Colonic mucosa (tissue), 4 donors: ENCODE data around the gene TMEM42. TPM values are rescaled to one million over a fixed set of nuclear protein-coding genes. Genes with fewer than 3 reads are reported as not detected.
"Not testable (repeated sequence)": the region's sequence is repeated elsewhere in the genome, so short reads cannot be mapped to it uniquely, and the experiment has no call there.

Source experiments
- DNase-seq: peaks from one replicate; pipeline ENCODE4 v3.0.0-alpha.2; 2020
- H3K27ac ChIP-seq: fragments of 200-600 bp; one replicate; pipeline ENCODE4 v1.8.0; 2021
- H3K27me3 ChIP-seq: fragments of 200-600 bp; one replicate; pipeline ENCODE4 v1.8.0; 2021
- H3K36me3 ChIP-seq: fragments of 200-600 bp; one replicate; pipeline ENCODE4 v1.8.0; 2021
- H3K4me1 ChIP-seq: fragments of 200-600 bp; one replicate; pipeline ENCODE4 v1.8.0; 2021; ENCODE audit warnings: mild to moderate bottlenecking
- H3K4me3 ChIP-seq: fragments of 200-600 bp; one replicate; pipeline ENCODE4 v1.8.0; 2021
- H3K9ac ChIP-seq, 2 donors: one replicate each; pipeline ENCODE4 v1.7.0; 2013; ENCODE audit warnings: control low read depth in 2 of 2, low read depth in 2 of 2, low read length in 2 of 2
- H3K9me3 ChIP-seq: fragments of 200-600 bp; one replicate; pipeline ENCODE4 v1.8.0; 2021
- intact Hi-C: fragments of 100-400 bp; cut with DNase I; formaldehyde crosslinking; loops from one replicate; pipeline ENCODE4 v1.14.1; 2022
- total RNA-seq, 2 donors: library from RNA; stranded (reverse); fragmentation: NEBNext Ultra II Directional in 1 of 2; extraction: Animal tissue kit (Norgen Biotek cat#: 25700) in 1 of 2; gene quantifications; one replicate each; pipeline ENCODE4 v1.2.1, GENCODE V29; 2021
- TF ChIP-seq, protein P1 (sequence below): fragments of 200-600 bp; IDR thresholded peaks from one replicate; pipeline ENCODE4 v1.8.0; 2022; ENCODE audit warnings: antibody characterized with exemption, mild to moderate bottlenecking
- donor health status: healthy.
- donor health status: DM: no; HTN: no; CAD: no.
- donor health status: DM: no; HTN: no; CAD: no.

TMEM42 gene
- 1 to 10 TPM; 7.3 to 10.0 TPM for total RNA-seq

DNA sequence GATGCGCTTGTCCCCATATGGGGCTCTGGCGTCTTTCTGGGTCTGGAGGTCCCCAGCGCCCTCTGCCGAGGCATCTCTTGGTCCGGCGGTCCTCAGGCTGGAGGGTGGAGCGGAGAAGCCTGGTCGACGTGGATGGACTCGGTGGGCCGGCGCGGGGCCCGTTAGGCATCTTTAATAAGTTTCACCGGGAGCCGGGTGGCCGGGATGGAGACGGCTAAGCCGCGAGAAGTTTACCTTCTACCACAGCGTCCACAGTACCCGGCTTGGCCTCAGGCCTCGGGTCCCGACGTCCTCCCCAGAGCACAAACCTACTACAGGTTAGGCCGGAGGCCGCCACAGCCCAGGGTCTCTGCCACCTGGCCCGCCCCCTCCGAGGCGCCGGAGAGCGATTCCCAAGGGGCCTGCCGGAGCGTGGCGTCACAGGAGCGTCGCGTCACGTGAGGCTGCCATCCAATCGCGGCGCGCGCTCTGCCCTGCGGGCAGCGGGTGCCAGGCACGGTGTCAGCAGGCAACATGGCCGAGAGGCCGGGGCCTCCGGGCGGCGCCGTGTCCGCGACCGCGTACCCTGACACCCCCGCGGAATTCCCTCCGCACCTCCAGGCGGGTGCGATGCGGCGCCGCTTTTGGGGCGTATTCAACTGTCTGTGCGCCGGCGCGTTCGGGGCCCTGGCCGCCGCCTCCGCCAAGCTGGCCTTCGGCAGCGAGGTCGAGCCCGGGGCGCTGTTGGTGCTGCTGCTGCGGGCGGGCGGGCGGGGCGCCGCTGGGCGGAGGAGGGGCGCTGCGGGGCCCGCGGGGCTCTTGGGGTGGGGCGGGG is at the start of gene TMEM42:
TMEM42 (plus strand) TSS at position 501 of the 814 bp plus-strand sequence; CDS start at position 514, 13 bp downstream.
- peak within 1 kb of the TSS; percentile 76 to 90 for H3K9ac ChIP-seq
- DNase-seq, result peak; percentile 90
- no peaks in the 10 kb centered on the region for H3K4me1 ChIP-seq
- TF ChIP-seq, protein P1, sequence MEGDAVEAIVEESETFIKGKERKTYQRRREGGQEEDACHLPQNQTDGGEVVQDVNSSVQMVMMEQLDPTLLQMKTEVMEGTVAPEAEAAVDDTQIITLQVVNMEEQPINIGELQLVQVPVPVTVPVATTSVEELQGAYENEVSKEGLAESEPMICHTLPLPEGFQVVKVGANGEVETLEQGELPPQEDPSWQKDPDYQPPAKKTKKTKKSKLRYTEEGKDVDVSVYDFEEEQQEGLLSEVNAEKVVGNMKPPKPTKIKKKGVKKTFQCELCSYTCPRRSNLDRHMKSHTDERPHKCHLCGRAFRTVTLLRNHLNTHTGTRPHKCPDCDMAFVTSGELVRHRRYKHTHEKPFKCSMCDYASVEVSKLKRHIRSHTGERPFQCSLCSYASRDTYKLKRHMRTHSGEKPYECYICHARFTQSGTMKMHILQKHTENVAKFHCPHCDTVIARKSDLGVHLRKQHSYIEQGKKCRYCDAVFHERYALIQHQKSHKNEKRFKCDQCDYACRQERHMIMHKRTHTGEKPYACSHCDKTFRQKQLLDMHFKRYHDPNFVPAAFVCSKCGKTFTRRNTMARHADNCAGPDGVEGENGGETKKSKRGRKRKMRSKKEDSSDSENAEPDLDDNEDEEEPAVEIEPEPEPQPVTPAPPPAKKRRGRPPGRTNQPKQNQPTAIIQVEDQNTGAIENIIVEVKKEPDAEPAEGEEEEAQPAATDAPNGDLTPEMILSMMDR, result no peak
- H3K9me3 ChIP-seq, result no peaks in the 10 kb centered on the region
- H3K4me3 ChIP-seq, result peak within 1 kb of the TSS; percentile 60
- intact Hi-C loops, result no loop called here
- peak within 1 kb of the TSS; percentile 68 for H3K27ac ChIP-seq
- H3K36me3 ChIP-seq, result no peaks in the 10 kb centered on the region
- H3K27me3 ChIP-seq, result no peaks in the 10 kb centered on the region

- Histone ChIP-seq H3K36me3 (no peaks in the 10 kb centered on the region), H3K9ac (no peak overlapping the region), H3K4me1 (no peaks in the 10 kb centered on the region), H3K27ac (no peak overlapping the region), H3K27me3 (no peaks in the 10 kb centered on the region), H3K9me3 (no peaks in the 10 kb centered on the region), H3K4me3 (no peak overlapping the region)
- no peak for DNase-seq
- TF ChIP-seq, protein P1, result no peak
- intact Hi-C loops, result no loop called here
Measured at GRCh38 chr3:44814751-44815150, 47.0 kb upstream of the TMEM42 start.

DNA sequence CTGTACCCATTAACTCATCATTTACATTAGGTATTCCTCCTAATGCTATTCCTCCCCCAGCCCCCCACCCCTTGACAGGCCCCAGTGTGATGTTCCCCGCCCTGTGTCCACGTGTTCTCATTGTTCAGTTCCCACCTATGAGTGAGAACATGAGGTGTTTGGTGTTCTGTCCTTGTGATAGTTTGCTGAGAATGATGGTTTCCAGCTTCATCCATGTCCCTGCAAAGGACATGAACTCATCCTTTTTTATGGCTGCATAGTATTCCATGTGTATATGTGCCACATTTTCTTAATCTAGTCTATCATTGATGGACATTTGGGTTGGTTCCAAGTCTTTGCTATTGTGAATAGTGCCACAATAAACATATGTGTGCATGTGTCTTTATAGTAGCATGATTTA is 45.4 kb upstream of the TMEM42 start:
- H3K9ac ChIP-seq, H3K4me1 ChIP-seq, H3K36me3 ChIP-seq, intact Hi-C loops, H3K9me3 ChIP-seq, DNase-seq, H3K4me3 ChIP-seq, H3K27me3 ChIP-seq, H3K27ac ChIP-seq: not testable (repeated sequence)

DNA sequence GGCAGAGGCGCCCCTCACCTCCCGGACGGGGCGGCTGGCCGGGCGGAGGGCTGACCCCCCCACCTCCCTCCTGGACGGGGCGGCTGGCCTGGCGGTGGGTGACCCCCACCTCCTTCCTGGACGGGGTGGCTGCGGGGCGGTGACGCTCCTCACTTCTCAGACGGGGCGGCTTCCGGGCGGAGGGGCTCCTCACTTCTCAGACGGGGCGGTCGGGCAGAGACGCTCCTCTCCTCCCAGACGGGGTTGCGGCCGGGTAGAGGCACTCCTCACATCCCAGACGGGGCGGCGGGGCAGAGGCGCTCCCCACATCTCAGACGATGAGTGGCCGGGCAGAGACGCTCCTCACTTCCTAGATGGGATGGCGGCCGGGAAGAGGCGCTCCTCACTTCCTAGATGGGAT is 40.5 kb upstream of the TMEM42 start:
- H3K36me3 ChIP-seq, H3K9me3 ChIP-seq, H3K27me3 ChIP-seq, H3K27ac ChIP-seq, H3K4me1 ChIP-seq, DNase-seq, intact Hi-C loops, H3K4me3 ChIP-seq, H3K9ac ChIP-seq: not testable (repeated sequence)

GRCh38 chr3:44825264-44825925 is 36.3 kb upstream of the TMEM42 start:
- intact Hi-C loops, result no loop called here
- Histone ChIP-seq H3K27me3 (no peaks in the 10 kb centered on the region), H3K4me3 (no peak overlapping the region), H3K4me1 (no peaks in the 10 kb centered on the region), H3K36me3 (no peaks in the 10 kb centered on the region), H3K9ac (no peak overlapping the region), H3K27ac (no peak overlapping the region), H3K9me3 (no peaks in the 10 kb centered on the region)
- no peak for DNase-seq
- TF ChIP-seq, protein P1, result no peak

DNA sequence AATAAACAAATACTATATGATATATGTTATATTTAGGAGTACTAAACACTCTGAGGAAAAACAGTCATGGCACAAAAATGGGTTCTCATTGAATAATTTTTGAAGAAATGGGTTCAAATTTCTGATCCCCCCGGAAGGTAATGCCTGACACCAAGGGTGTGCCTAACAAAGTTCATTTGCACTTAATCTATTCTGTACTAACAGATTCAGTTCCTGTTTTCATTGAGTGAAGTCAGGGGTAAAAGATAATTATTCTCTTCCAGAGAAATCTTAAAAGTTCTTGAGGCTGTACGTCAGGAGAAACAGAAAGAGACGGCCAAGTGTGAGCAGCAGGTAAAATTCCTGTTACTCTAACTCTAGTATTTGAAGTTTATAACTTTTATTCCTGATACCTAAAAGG is 34.5 kb upstream of the TMEM42 start:
- Histone ChIP-seq H3K4me1 (no peaks in the 10 kb centered on the region), H3K4me3 (no peak overlapping the region), H3K9ac (no peak overlapping the region), H3K27me3 (no peaks in the 10 kb centered on the region), H3K9me3 (no peaks in the 10 kb centered on the region), H3K36me3 (no peaks in the 10 kb centered on the region), H3K27ac (no peak overlapping the region)
- DNase-seq, result no peak
- TF ChIP-seq, protein P1, result no peak
- intact Hi-C loops, result no loop called here
